HT-29 (cell line): ENCODE data around the gene PKD1L1. TPM values are rescaled to one million over a fixed set of nuclear protein-coding genes. Genes with fewer than 3 reads are reported as not detected.
"Not testable (repeated sequence)": the region's sequence is repeated elsewhere in the genome, so short reads cannot be mapped to it uniquely, and the experiment has no call there.

Experiments
- DNase-seq: peaks from one replicate; pipeline ENCODE4 v3.0.0-alpha.2; 2015; ENCODE audit warnings: low spot score
- total RNA-seq: library from RNA; depleted of rRNA; stranded (reverse); fragments of >200 nt; shearing (Covaris generic); gene quantifications from 2 replicates; pipeline ENCODE4 v1.2.3, GENCODE V29; 2014

The PKD1L1 gene
- total RNA-seq, 1 experiment from 2014 or later, result not detected

DNA sequence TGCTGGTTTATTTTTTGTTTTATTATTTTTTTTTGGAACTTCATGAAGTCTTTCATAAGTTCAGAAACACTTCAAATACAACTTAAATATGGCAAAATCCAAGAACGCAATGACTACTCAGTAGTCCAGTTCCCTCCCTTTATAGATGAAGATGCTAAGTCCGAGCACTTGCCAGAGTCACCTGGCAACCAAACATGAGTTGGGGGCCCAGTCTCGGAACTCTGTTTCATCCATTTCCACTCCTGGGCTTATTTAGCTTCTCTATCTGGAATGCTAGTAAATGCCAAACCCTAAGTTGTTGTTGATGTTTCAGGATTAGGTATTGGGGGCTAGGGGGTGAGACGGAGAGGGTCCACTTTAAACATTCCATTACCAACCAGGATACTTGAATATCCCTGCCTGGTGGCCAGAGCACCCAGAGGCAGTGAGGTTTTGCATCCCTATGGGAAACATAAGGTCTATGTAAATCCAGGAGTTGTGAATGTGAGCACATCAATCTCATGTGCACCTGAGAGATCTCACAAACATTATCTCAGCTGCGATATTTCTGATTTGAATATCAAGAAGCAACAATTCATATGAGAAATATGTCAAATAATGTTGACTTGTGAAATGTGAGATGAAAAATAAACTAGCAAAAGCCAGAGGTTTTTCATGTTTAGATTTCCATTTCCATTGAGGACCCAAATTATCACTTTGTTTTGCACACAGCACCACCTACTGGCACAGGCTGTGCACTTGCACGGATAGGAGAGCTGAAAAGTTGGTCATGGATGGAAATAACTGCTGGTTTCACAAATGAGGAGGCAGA lies 129.3 kb downstream of the PKD1L1 start:
- DNase-seq, result peak; percentile 86

DNA sequence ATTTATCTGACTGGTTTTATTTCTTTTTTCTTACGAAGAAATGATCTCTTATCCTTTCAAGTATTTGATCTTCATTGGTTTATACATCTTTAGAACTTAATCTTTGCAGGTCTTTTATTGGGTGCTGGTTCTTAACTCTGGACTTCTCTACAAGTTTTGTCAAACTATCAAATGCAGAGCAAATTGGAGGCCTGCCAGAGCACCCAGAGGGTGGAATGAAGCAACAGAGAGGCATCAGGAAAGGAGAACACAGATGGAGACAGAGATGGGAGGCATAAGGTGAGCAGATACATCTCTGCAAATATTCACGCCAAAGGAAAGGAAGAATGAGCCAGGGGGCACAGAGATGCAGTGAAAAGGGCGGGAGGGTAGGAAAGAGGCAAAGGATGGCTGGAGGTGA lies 130.3 kb downstream of the PKD1L1 start:
- DNase-seq, result no peak

DNA sequence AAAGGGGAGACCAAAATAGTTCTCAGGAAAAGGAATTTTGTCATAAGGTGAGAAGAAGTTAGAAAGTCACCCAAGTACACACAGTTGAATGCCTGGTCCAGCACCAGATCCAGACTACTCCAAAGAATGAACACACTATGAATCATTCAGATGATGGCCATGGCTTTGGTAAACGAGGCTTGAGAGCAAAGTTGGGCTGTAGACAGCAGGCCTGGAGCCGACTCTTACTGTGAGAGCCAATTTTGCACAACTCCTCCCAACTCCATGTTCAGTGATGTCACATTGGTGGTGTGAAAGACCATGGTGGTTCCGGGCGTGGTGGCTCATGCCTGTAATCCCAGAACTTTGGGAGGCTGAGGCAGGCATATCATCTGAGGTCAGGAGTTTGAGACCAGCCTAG lies 131.6 kb downstream of the PKD1L1 start:
- no peak for DNase-seq

DNA sequence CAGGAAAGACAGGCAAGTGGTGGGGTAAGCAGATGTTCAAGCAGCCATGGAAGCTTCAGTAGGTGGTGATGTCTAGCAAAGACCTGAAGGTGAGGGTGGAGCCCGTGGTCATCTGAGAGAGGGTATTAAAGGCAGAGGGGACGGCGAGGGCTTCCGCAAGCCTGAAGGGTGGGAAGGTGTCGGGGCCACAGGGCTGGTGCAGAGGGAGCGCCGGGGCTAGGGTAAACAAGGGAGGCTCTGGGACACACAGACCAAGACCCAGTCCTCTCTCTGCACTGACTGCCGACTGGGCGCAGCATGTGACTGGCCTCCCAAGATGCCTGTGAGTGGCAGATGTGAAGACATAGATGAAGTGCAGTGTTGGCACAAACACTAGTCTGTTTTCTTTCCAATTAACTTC lies 132.4 kb downstream of the PKD1L1 start:
- no peak for DNase-seq

DNA sequence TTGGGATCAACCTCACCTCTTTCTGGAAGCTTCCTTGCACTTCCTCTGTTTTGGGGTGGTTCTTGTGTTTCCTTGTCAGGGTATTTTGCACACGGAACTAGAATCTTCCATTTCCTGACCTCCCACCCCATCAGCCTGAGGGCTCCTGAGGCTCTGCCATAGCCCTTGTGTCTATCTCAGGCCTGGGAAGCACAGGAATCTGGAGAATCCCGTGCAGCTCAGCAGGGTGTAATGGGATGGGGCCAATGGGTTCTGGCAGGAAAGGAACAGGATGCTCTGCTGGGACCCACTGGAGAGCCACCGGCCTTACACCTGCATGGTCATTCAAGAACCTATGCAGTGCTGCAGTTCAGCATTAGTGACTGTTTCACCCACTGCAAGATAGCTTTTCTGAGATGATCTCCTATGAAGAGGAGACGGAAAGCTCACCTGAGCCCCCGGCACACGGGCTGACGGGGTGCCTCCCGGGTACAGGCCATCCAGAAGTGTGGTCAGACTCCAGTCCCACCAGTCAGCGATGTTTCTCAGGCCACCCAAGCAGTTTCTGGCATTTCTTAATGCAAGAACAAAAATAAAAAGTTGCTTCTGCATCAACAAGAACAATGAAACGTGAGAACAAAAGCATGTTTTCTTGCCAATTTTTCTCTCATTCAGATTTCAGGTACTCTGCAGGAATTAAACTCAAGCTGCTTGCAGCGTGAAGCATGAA lies 133.2 kb downstream of the PKD1L1 start:
- no peak for DNase-seq

DNA sequence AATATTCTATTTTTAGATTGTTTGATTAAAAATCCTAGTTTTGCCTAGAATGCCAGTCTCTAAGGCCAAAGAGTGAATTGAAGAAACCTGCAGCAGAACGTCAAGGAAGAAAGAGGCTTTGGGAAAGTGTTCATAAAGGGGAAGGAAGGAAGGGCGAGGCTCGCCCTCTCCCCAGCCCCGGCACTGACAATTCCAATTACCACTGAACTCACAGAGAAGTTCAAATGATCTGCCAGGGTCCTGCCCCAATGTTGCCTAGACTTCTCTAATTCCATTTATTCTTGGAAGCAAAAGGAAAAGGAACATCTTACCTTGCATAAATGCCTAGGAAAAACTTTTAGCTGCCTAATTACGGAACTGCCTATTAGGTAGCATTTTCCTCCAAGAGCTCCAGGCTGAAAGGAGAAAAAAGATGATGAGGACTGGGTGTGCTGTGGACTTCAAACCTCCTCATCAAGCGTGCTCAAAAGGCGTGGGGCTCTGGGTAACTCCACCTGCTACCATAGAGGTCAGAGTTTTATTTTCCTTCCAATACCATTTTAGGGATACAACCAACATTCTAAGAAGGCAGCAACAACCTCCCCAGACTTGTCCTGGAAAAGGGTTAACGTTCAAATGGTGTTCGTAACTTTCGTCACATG lies 134.5 kb downstream of the PKD1L1 start:
- no peak for DNase-seq

DNA sequence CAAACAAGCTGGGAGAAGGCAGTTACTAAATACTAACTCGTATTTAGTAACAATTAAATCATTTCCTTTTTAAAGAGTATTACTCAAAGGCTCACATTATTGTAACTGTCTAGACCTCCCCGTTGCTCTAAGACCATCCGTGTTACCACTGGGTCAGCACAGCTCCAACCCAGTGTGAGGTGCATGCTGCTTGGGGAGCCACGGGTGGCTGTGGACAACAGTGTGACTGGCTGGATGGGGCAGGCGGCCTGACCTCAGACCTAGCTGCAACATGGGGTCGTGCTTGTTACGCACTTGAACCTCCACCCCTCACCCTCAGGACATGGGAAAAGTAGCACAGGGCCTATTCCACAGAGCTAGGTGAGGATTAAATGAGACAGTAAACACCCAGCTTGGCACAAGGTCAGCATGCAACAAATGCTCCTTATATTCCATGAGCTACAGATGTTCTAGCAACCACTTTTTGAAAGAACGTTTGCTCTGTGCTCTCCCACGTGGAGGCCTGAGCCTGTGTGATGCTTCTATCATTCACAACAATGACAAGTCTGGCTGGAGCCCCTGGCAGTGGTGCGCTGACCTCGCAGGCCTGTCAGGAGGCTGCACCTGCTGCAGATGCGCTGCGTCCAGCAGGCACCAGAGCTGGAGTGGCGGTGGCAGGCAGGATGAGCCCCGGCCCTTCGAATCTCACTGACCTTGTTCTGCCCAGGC lies 135.7 kb downstream of the PKD1L1 start:
- no peak for DNase-seq

DNA sequence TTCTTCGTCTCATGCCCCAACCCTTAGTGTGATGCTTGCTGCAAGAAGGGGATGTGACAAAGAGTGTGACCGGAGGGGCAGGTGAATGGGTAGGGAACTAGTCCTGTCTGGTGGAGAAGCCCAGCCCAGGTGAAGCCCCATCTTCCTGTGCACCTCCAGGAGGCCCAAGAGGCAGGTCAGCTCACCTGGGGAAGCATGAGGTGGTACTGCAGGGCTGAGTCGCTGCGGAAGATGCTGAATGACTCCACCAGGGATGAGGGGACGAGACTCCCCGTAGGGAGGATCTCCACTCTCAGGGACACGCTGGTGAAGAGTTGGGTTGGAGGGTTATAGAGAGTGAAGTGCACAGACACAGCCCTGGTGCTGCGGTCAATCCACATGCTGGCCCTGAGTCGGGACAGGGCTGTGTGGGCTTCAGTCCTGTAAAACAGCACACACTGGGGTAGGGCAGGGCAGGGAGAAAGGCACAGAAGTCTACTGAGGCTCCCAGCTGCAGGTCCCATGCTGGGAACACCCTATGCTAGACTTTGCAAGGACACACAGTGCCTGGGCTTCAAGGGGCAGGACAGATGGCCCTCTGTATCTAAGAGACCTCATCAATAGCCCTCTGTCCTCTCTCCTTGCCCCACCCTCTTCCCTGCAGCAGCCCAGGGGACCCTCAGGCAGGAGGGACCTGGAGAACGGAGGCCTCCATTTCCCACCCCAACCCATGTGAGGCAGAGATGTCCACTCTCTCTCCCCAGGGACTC lies 136.5 kb downstream of the PKD1L1 start:
- no peak for DNase-seq

DNA sequence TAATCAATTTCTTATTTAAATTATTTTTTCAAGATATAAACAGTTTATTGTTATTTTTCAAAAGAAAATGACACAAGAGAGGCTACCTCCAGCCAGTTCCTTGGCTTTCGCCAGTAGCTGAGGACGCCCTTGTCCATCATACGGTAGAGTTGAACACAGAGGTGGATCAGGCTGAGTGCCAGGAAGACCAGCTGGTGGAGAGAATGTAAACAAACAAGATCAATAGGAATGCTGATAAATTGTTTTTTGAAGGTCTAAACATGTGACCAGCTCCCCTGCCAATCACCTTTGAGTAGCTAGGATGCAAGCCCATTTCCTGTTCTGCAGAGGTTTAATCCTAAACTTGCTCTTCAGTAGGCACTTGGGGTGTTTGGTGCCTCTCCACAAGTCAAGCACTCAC lies 138.9 kb downstream of the PKD1L1 start:
- no peak for DNase-seq

DNA sequence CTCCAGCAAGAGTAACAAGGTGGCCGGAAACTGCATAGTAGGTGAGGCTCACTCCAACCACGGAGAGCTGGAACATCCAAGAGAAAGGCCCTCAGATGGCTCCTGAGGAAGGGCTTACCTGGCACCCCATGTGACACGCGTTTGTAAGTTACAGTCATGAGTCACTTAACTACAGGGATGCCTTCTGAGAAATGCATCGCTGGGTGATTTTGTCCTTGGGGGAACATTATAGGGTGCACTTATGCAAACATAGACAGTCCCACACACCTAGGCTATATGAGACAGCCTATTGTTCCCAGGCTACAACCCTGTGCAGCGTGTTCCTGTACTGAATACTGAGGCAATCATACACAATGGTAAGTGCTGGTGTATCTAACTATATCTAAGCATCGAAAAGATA lies 139.9 kb downstream of the PKD1L1 start:
- DNase-seq, result no peak

DNA sequence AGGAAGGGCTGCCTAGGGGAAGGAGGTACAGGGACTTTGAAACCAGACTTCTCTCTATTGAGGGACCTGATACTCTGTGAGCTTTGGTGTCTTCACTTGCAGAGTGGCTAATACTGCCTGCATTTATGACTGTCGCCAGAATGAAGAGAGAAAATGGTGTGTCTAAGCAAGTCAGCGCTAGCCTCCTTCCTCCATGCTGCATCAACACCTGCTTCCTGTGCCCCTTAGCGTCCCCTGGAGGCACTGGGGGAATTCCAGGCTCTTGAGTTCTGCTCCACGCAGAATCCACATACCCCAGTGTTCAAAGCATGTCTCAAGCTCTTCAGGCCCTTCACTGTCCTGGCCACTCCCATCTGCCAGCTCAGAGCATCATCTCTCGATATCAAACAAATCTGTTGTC lies 140.5 kb downstream of the PKD1L1 start:
- DNase-seq, result no peak

DNA sequence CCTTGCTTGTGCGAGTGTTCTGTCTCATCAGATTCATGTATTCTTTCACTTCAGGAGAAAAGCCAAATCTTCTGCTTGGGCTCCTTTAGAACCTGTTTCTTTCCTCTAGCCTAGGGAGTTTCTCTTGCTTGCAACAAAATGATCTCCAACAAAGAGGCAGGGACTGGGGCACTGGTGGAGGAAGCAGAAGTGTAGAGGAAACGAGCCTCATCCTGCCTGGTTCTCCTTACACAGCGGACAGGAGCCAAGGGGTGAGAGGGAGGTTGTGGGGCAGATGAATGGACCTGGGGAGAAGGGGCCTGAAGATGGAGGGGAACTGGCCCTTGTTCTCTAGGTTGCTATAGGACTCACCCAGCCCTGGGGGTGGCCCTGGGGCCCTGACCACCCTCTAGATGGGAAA lies 141.1 kb downstream of the PKD1L1 start:
- no peak for DNase-seq

DNA sequence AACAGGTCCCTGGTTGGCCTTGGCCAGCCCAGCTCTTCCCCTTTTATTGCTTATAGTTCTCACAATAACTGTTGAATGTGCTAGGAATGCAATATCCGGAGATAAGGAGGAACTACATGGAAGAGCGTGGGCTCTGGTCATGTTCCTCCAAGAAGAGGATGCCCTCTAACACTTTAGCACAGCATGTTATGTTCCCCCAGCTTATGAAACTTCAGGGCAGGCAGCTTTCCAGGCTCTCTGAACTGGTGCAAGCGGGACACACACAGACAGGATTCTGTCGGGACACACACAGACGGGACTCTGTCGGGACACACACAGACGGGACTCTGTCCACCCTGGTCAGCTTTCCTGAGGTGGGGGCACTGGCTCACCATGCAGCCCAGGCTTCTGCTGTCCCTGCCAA lies 141.6 kb downstream of the PKD1L1 start:
- no peak for DNase-seq

DNA sequence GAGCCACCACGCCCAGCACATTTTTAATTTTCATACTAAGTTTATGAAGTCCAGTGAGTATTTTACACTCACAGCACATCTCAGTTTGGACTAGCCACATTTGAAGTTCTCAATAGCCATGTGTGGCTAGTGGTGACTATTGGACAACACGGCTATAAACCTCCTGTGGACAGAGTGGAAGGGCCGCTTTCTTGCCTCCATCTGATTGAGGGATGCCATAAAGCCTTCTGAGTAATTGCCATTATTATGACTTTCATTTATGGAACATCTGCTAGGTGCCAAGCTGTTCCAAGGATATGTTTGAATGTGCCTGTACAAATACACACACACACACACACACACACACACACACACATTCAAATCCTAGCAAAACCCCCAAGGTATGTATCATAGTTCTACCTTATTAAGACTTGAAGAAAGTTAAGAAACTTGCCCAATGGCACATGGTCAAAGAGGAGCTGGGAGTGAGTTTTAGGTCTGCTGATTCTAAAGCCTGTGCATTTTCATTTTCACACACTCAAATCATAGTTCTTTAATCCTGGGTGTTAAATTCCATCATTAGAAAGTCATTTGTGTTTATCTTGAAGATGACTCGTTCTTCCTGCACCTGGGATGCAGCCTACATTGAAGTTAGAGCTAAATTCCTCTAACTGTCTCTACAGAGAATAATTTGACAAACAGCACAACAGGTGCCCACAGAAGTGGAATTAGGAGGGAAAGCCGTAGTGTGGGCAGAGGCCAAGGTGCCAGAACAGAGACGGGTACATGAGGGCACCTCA lies 143.3 kb downstream of the PKD1L1 start:
- DNase-seq, result no peak

DNA sequence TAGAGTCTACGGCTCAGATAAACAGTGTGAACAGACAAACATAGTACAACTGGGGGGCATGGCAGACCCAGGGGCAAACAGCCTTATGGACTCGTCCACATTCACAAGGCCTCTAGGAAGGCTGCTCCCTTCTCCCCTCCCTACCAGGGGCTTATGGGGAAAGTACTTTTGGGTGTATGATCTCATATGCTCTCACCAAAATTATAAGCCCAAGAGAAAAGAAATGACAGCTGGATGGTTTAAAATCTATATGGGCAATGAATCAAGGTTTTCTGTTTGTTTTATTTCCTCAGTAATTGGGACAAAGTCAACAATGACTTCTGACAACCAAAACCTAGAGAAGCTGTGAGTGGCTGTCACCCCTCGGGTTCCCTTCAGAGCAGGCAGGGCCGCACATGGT lies 144.4 kb downstream of the PKD1L1 start:
- DNase-seq, result no peak

DNA sequence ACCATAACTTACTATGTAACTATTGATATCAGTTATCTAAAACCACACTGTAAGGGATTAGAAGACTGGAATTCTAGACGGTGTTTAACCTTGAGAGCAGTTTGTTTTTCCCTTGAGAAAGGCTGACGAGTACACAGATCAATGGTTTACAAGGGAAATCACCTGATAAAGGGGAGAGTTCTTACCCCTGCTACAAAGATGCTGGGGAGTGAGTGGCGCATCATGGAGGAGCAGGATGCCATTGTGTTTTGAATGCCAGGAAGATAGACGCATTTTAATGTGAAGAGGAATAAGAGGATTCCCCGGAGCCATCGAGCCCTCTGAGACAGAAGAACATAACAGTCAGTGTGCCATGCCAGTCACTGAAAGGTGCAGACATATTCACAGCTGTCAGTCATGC lies 145.2 kb downstream of the PKD1L1 start:
- DNase-seq, result no peak

DNA sequence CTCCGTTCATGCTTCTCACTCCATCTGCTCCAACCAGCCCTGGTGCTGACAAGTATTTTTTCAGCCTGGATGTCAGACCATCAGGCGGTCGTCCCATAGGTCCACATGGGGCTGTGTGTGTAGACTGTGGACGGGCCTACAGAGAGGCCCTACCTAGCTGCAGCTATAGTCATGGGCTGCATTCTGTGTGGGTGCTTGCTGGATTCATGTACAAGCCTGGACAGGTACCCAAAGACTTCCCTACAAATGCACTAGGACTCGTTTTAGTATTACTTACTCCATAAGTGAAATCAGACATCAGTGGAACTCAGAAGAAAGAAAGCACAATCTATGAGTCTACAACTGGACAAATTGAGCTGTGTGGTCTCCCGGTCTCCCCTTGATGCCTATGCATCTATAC lies 146.8 kb downstream of the PKD1L1 start:
- DNase-seq, result no peak

DNA sequence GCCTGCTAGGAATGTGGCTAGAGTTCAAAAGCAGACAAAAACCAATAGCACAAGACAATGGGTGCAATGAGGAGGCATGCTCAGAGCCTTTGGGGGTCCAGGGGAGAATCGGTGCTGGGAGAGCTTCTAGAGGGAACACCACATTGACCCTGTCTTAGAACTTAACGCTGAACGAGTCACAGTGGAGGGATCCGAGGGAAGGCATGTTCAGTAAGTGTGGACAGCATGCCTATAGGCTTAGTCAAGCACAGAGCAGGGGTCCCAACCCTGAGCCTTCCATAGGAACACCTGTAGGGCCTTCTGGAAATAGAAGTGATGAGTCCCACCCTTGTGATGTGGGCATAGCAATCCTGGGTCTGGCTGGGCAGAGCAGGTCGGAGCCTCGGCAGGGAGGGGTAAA lies 148.7 kb downstream of the PKD1L1 start:
- no peak for DNase-seq

DNA sequence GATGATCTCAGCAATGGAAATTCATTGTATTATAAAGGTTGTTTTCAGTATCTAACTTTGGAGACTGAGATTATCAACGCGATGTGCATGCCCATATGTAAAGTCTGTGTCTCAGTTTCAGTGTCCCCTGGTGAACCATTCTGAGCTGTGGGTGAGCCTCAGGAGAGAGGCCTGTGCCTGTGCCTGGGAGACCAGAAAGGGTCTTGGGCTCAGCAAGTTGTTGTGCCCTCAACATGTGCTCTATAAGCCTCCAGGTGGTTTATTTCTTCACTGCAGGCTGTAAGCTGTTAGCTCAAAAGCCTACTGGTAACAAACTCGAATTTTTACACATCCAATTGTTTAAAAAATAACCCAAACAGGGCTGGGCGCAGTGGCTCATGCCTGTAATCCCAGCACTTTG lies 151.9 kb downstream of the PKD1L1 start:
- DNase-seq, result no peak

DNA sequence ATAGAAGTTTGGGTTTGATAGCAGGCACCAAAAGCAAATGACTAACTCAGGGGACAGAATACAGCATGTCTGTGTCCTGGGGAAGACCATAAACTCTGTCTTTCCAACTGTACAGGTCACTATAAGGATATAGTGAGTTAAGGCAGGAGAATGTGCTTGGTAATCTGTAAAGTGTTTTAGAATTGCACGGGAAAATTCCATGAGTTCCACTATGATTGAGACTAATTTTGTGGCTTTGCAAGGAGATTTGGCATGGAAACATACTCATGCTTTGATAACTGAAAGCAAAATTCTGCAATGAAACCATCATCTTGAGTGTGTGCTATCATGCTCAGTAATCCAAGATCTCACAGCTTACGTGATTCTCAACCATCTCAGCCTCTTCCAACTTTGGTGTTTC lies 152.6 kb downstream of the PKD1L1 start:
- no peak for DNase-seq

DNA sequence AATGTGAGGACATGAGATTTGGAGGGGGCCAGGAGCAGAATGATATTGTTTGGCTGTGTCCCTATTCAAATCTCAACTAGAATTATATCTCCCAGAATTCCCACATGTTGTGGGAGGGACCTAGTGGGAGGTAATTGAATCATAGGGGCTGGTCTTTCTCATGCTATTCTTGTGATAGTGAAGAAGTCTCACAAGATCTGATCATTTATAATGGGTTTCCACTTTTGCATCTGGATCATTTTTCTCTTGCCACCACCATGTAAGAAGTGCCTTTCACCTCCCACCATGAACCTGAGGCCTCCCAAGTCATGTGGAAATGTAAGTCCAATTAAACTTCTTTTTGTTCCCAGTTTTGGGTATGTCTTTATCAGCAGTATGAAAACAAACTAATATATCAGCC lies 153.1 kb downstream of the PKD1L1 start:
- not testable (repeated sequence) for DNase-seq
